Activated CD8-positive, alpha-beta memory T cell treated with anti-CD3 and anti-CD28 coated beads for 4 hours (primary cell): ENCODE data around the gene CIAO3.
"Not testable (repeated sequence)": the region's sequence is repeated elsewhere in the genome, so short reads cannot be mapped to it uniquely, and the experiment has no call there.

Experiments
- DNase-seq, 2 donors: peaks; one replicate each; pipeline ENCODE4 v3.0.0-alpha.2; 2020; ENCODE audit warnings: low read depth in 2 of 2

CIAO3 gene

DNA sequence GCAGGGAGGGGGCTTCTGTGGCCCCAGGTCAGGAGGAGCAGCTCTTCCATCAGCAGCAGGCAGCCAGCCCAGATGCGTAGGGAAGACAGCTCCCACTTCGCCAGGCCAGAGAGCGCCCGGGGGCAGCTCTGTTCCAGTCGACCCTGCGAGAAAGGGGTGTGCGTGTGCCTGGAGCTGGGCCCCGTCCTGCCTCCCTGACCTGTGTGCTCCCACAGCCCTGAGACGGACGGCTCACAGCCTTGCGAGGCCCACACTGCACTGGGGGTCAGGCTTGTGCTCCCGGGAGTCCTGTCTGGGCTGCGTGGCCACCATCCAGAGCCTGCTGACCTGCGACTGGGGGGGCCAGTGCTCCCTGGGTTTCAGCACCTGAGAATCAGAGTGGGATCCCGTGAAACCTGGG, 19.3 kb upstream of the CIAO3 start:
- DNase-seq = no peak

DNA sequence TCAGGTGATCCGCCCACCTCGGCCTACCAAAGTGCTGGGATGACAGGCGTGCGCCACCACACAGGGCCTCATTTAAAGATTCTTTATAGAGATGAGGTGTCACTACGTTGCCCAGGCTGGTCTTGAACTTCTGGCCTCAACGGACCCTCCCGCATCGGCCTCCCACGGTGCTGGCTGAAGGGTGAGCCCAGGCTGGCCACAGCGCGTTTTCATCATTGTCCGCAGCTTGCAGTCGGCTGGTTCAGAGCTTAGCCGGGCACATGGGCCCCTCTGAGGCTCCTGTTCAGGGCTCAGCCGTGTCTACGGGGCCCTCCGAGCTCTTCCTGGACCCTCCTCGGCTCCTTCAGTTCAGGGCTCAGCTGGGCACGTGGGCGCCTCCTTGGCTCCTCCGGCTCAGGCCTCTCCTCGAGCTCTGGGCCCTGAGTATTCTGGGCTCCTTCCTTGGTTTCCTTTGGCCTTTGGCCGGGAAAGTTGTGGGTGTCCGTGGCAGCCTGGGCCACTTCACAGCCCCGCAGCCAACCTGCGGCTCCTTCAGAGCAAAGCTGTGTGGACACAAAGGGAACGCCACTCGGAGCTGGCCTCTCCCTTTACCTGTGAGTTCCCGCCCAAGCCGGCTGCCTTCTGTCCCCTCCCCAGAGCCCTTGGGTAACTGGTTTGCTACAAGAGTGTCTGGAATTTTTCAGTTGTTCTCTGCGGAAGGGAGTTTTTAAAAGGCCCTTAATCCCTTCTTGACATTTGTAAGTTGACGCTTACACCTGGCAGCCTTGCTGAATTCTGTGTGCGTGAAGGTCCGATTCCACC, 18.5 kb upstream of the CIAO3 start:
- DNase-seq = no peak

DNA sequence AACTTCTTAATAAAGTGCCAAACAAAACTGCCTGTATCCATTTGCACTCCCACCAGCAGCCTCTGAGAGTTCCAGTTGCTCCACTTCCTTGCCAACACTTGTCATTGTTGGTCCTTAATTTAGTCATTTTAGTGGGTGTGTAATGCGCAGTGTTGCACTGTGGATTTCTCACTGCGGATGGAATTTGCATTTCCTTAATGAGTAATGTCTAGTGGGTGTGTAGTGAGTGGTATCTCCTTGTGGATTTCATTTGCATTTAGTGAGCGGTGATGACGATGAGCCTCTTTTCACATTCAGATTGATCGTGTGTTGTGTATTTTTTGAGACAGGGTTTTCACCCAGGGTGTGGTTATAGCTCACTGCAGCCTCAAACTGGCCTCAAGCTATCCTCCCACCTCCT, 15.6 kb upstream of the CIAO3 start:
- DNase-seq = no peak

DNA sequence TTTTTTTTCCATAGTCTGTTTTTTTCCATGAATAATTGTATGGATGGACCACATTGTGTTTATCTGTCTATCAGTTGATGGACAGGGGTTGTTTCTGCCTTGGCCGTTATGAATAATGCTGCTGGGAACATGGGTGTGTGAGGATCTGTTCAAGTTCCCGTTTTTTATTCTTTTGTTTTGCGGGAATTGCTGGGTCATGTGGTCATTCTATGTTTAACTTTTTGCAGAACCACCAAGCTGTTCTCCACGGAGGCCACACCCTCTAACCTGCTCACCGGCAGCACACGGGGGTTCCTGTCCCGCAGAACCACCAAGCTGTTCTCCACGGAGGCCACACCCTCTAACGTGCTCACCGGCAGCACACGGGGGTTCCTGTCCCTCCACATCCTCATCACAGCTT, 13.9 kb upstream of the CIAO3 start:
- no peak for DNase-seq

DNA sequence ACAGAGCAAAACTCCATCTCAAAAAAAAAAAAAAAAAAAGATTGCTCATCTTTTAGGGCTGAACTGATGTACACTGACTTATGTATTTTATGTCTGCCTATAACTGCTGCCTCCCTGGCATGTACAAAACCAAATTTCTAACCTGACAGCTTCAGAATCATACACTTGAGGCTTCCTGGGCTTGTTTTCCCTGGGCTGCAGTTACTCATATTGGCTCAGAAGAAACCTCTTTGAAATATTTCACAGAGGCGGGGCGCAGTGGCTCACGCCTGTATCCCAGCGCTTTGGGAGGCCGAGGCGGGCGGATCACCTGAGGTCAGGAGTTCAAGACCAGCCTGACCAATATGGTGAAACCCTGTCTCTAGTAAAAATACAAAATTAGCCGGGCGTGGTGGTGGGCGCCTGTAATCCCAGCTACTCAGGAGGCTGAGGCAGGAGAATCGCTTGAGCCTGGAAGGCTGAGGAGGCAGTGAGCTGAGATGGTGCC, 13.4 kb upstream of the CIAO3 start:
- DNase-seq = not testable (repeated sequence)

DNA sequence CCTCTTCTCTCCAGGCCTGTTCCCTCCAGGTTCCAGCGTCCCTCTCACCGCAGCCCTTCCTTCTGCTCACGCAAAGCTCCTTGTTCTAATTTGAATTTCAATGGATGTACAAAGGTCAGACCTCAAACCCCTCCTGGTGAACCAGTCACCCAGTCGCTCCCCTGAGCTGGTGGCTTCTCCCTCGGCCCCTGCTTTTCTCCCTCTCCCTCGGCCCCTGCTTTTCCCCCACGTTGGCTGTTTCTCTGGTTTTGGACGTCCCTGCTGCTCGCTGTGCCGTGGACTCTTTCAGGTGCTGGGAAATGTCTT, 11.2 kb upstream of the CIAO3 start:
- no peak for DNase-seq

DNA sequence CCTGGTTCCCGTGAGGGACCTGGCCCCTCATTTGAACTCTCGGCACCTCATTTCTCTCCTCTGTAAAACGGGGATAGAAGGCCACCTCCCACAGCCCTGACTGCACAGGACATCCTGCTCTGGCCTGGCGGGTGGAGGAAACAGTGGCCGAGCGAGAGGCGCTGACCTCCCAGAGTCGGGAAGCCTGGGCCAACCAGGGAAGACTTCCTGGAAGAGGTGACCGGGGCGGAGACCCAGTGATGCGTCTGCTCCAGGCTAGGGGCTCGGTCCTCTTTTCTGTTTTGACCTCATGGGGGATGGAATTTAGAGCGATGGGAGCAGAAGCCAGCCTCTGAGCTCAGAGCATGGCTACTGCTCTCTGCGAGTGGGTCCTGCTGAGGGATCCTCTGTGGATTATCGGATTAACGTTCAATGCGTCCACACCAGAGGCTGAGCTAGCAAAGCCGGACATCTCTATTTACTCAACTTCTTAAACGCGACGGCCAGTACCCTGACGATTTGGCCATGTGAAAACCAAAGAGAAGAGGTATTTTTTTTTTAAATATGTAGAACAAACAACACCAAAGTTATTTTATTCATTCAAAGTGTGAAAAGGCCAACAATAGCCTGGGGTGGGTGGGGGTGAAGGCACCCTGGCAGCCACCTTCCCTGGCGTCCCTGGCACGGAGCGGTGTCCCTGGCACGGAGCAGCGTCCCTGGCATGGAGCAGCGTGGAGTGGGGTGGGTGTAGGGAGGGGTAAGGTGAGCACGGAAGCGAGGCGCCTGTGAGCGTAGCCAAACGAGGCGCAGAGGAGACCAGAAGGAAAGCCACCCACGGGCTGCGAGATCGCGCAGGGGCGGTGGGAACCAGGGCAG, 10.6 kb upstream of the CIAO3 start:
- no peak for DNase-seq

DNA sequence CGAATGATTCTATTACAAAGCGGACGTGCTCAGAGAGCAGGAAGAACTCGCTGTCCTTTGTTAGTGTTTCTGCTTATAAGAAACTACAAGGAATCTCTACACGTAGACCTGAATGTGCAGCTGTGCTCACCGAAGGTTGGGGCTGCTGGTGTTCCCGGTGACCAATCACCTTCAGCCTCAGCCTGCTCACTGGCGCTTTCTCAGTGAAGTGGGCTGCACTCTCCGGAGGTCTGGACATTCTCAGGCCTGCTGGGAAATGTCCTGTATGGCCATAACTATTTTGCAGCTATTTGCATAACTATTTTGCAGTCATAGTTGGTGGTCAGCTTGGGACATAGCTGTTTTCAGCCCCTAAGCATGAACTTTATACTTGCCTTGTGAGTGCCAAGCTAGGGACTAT, 9.7 kb upstream of the CIAO3 start:
- DNase-seq = no peak

DNA sequence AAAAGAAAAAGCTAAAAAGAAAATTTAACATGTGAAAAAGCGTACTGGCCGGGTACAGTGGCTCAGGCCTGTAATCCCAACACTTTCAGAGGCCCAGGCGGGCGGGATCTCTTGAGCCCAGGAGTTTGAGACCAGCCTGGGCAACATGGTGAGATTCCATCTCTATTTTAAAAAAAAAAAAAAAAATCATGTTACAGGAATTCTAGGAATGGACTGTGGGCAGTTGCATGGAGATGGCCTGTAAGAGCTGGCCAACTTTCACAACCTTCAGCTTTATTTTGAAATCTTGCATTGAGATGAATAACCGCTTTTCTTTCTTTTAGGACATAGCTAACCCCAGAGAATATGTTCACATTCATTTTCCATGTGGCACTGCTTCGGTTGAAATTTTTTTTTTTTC, 8.2 kb upstream of the CIAO3 start:
- DNase-seq = no peak

DNA sequence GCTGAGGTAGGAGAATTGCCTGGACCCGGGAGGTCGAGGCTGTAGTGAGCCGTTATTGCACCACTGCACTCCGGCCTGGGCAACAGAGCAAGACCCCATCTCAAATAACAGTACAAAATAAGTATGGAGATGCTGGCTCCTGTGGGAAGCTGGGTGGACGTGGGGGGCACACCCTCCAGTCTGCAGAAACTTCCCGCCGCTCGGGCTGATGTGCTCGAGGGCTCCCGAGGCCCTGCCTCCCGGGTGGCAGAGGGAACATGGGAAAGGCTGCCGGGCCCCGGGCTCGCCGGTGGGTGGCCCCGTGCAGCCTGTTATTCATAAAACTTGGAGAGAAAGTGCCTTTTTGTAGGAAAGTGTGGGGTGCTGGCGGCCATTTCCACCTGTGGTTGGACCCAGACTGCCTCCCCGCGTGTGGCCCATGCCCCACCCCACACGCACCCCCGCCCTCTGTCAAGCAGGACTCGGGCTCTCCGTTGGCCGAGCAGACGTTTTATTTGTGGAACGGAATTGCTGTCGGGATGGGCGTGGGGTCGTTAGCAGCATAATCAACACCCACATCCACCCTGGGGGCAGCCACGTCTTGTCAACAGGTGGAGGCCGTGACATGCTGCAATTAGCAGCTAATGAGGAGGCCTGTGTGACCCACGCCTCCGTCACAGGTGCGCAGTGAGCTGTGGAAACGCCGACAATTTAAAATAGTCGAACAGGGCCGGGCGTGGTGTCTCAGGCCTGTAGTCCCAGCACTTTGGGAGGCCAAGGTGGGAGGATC, 7.4 kb upstream of the CIAO3 start:
- DNase-seq = no peak

DNA sequence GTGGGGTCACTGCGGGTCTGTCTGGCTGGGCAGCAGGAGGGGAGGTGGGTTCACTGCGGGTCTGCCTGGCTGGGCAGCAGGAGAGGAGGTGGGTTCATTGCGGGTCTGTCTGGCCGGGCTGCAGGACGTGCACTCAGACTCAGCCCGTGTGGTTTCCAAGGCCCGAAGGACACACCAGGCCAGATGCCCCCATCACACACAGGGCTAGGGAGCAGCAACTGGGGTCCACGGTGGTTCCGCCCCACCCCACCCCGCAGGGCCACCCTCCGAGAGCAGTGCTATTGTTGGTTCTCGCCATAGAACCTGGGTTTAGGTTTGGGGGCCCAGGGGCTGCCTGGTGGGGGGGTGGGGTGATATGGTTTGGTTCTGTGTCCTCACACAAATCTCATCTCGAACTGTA, 5.8 kb upstream of the CIAO3 start:
- no peak for DNase-seq

DNA sequence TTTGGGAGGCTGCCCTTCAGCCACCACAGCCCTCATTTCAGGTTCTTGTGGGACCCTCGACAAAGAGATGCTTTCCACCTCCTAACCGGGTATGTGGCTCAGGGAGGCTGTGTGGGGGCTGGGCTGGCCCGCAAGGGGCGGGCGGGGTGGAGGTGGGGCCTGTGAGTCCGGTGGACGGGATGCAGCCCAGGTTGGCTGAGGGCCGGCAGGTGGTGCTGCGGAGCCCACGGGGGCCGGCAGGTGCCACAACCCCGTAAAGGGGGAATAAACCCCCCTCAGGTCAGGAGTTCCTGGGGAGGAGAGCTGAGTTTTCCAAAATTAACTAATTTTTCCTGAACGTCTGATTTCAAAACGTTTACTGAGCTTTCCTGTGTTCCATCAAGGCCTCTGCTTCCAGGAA, 4.9 kb upstream of the CIAO3 start:
- no peak for DNase-seq

DNA sequence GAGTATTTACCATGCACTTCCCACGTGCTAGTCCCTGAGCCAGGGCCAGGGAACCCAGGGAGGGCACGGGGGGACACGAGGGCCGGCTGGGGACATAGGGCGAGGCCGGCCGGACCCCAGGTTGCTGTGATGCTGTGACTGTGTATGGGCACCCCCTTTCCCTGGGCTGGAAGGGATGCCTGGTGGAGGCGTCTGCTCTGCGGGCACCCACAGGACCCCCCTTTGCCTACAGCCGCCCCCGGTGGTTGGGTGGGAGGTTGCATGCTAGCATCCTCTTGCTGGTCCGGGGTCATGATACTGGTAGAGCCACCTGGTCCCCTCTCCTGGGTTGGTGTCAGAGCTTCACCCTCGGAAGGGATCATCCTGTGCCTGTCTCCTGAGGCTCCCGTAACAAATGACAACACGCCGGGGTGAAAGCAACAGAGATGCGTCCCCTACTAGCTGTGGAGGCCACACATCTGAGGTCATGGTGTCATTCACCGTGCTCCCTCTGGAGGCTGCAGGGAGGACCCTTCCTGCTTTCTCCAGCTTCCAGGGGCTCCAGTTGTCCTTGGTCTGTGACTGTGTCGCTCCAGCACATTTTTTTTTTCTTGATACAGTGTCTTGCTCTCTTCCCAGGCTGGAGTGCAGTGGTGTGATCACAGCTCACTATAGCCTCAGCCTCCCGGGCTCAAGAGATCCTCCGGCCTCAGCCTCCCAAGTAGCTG, 3.1 kb upstream of the CIAO3 start:
- DNase-seq = no peak

DNA sequence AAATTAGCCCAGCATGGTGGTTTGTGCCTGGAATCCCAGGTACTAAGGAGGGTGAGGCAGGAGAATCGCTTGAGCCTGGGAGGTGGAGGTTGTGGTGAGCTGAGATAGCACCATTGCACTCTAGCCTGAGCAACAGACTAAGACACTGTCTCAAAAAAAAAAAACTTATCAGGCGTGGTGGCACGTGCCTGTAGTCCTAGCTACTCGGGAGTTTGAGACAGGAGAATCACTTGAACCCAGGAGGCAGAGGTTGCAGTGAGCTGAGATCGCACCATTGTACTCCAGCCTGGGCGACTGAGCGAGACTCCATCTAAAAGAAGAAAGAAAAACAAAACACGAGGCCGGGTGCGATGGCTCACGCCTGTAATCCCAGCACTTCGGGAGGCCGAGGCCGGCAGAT, 2.1 kb upstream of the CIAO3 start:
- DNase-seq = not testable (repeated sequence)

DNA sequence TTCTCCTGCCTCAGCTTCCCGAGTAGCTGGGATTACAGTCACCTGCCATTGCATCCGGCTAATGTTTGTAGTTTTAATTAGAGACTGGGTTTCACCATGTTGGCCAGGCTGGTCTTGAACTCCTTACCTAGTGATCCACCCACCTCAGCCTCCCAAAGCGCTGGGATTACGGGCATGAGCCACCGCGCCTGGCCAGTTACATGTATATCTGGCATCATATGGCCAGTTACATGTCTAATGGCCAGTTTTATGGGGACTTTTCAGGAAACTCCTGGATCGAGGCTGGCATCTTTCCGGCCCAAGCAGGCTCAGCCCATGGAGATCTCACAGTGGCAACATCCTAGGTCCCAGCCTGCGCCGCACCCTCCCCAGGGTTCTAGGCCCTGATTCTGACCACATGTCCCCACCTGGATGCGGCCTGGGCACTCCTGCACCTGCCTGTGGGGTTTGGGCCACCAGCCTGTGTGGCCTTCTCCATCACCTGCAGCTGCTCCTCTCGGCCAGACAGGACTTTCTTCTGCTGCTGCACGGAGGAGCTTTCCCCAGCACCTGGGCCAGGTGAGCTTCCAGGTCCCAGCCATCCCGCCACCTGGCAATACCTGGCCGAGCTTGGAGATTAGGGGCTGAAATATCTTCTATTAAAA, 1.3 kb upstream of the CIAO3 start:
- no peak for DNase-seq

DNA sequence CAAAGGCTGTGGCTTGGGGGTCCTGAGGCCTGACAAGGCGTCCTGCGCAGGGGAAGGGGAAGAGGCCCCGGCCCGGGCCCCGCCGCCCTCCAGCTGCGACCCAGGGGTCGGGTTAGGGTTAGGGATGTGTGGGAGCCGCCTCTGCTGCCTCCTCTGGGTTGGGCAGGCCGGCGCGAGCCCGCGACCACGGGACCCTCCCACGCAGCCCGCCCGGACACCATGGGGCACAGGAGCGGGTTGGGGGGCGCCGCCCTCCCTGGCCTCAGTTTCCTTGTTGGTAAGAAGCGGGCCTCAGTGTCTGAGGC, 386 bp downstream of the CIAO3 start:
- no peak for DNase-seq

DNA sequence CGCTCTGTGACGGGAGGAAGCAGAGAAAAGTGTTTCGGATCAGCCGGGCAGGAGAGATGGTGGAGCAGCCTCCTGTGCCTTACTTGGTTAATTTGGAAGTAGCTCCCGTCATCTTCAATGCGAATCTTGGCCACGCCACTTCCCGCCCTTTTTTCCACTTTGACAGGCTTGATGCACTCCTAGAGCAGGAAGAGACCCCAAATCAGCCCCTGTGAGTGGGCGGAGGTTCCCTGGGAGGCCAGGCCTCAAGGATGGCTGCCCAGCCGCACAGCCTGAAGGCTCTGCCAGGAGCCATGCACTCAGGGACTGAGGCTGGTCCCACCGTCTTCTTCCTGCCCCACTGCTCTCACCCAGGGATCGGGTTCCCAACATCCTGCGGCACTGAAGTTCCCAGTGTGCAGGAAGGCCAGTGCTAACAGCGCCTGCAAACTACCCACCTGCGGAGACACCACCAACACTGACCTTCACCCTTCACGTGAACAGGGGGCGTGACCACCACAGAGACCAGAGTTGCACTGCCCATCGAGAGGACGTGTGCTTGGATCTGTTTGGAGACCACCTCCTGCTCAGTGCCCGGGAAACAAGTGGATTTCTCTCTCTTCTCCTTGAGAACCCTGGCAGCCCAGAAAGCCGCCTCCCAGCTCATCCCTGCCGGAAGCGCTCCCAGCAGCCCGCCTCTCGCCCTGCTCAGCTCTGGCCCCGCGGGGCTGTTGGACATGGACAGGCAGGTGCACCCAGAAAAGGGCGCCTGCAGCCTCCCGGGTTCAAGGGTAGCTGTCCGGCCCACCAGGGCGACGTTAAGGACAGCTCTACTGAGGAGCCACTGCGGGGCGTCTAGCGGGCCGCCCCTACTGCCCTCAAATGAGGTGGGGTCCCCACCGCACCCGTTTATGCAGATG, 988 bp downstream of the CIAO3 start:
- no peak for DNase-seq

DNA sequence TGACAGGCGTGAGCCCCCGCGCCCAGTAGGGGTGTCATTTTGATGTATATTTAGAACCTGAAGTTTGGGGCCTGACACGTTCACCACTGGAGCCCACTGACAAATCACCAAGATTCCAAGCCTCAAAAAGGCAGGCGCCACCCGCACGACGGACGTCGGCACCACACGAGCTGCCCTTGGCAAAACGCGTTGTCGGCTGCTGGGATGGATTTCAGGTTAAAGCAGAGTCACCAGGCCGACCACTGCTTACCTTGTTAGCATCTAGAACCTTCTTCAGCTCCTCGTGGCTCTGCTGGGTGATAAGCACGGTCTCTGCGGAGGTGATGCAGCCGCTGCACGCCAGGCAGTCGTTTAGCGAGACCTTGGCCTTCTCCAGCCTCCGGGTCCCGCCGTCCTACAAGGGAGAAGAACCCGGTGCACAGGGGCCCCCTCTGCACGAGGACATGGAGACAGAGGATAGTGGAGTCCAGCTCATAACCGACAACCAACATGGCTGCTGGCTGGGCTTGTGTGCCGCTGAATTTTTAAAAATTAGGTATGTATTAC, 3.8 kb downstream of the CIAO3 start:
- no peak for DNase-seq

DNA sequence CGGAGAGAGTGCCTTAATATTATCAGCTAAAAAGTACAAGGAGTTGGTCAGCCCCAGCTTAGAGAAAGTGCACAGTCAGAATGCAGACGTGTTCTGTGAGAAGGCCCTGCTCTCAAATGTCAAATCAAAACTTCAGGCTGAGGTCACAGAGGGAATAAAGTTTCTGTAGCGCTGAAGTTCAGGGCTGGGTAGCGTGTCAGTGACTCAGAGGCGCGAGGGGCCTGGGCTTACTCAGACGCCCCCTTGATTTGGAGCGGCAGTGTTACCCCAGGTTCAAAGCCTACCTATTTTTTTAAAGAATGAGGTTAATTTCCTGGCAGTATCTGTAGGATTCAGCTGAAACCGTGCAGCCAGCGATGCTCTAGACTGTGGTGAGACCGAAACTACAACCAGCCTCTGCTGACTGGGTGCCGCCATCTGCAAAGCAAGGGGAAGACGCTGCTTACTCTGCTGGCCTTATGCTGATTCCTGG, 4.8 kb downstream of the CIAO3 start:
- DNase-seq = no peak
